GM12878 (cell line): ENCODE measurements around the gene SPRYD7. TPM values are rescaled to one million over a fixed set of nuclear protein-coding genes. Genes with fewer than 3 reads are reported as not detected.

Source experiments
- ATAC-seq: fragments of 200-7000 bp; cut with Tn5 transposase; 3 replicates; pipeline ENCODE4 v1.9.1; 2020; ENCODE audit warnings: mild to moderate bottlenecking, moderate library complexity
- BruUV-seq: library from RNA; stranded (reverse); fragments of 400-500 nt; replicated peaks from 2 replicates; lab custom pipeline; 2021; lab: Mats Ljungman, UMichigan
- CTCF ChIA-PET: fragments of 300-600 bp; sonication (Branson Sonifier 250); formaldehyde crosslinking; extraction: SDS; loops from one replicate; lab custom pipeline; 2021; ENCODE audit warnings: inconsistent platforms; lab: Yijun Ruan, JAX
- POLR2A ChIA-PET: fragments of 350-600 bp; formaldehyde crosslinking; extraction: SDS; loops from one replicate; lab custom pipeline; 2021; ENCODE audit warnings: inconsistent platforms; lab: Charles Lee
- RAD21 ChIA-PET: fragments of 300-600 bp; sonication (Branson Sonifier 250); formaldehyde crosslinking; loops from one replicate; lab custom pipeline; 2023; ENCODE audit warnings: antibody characterized with exemption; ENCODE audit not compliant: unreplicated experiment; lab: Charles Lee
- SMC1A ChIA-PET: fragments of 300-600 bp; sonication (Branson Sonifier 250); formaldehyde crosslinking; loops from one replicate; lab custom pipeline; 2023; ENCODE audit not compliant: unreplicated experiment, uncharacterized antibody; lab: Charles Lee
- DNase-seq: peaks from one replicate; pipeline ENCODE4 v3.0.0-alpha.2; 2011; ENCODE audit warnings: low read depth, low spot score
- FAIRE-seq: peaks from 3 replicates; lab custom pipeline; 2011; peaks lifted over from hg19 to GRCh38; lab: Jason Lieb, UNC
- H2AFZ ChIP-seq: 2 replicates; pipeline ENCODE4 v1.6.0; 2011; ENCODE audit warnings: low read depth, low read length, control low read depth; ENCODE audit not compliant: control insufficient read depth
- H3K27ac ChIP-seq: 2 replicates; pipeline ENCODE4 v1.5.1; 2011; ENCODE audit warnings: control low read depth; ENCODE audit not compliant: control insufficient read depth, insufficient read depth
- H3K27me3 ChIP-seq, 2 experiments: replicated peaks in 1 of 2; 2 replicates each; pipeline versions ENCODE4 v1.6.0 to v1.6.1; 2011; ENCODE audit warnings: low read length in 1 of 2; ENCODE audit not compliant: control insufficient read depth in 2 of 2, insufficient read depth in 2 of 2
- H3K36me3 ChIP-seq, 2 experiments: 2 replicates each; pipeline ENCODE4 v1.5.1; 2011; ENCODE audit warnings: low read length in 1 of 2; ENCODE audit not compliant: control insufficient read depth in 2 of 2, insufficient read depth in 2 of 2
- H3K4me1 ChIP-seq: 2 replicates; pipeline ENCODE4 v1.6.1; 2011; ENCODE audit warnings: mild to moderate bottlenecking, low read length, moderate library complexity, mixed read lengths; ENCODE audit not compliant: control insufficient read depth, insufficient read depth
- H3K4me2 ChIP-seq: 2 replicates; pipeline ENCODE4 v1.6.0; 2011; ENCODE audit warnings: control low read depth; ENCODE audit not compliant: control insufficient read depth, insufficient read depth
- H3K4me3 ChIP-seq: fragments of 200-600 bp; sonication (generic); 2 replicates; pipeline ENCODE4 v1.5.1; 2016
- H3K79me2 ChIP-seq: 2 replicates; pipeline ENCODE4 v1.6.0; 2011; ENCODE audit warnings: low read length; ENCODE audit not compliant: control insufficient read depth, insufficient read depth
- H3K9ac ChIP-seq: 2 replicates; pipeline ENCODE4 v1.8.0; 2011; ENCODE audit warnings: low read length, control low read depth, mixed read lengths; ENCODE audit not compliant: control insufficient read depth, insufficient read depth
- H3K9me3 ChIP-seq: replicated peaks from 3 replicates; pipeline ENCODE4 v1.5.1; 2011; ENCODE audit warnings: mild to moderate bottlenecking, low read length; ENCODE audit not compliant: control insufficient read depth, insufficient read depth
- H4K20me1 ChIP-seq: 2 replicates; pipeline ENCODE4 v1.6.0; 2011; ENCODE audit not compliant: control insufficient read depth, insufficient read depth
- BACH1 ChIP-seq: fragments of 450-650 bp; IDR thresholded peaks from 2 replicates; pipeline ENCODE4 v1.6.1; 2017; ENCODE audit warnings: mild to moderate bottlenecking, borderline replicate concordance
- CREM ChIP-seq: IDR thresholded peaks from 2 replicates; pipeline ENCODE4 v1.6.1; 2014; ENCODE audit warnings: antibody characterized with exemption, low read depth
- EZH2 ChIP-seq: IDR thresholded peaks from 2 replicates; pipeline ENCODE4 v1.6.1; 2012; ENCODE audit warnings: low read depth, mild to moderate bottlenecking, control low read depth, inconsistent platforms, low read length, borderline replicate concordance; ENCODE audit not compliant: control insufficient read depth
- GABPA ChIP-seq: IDR thresholded peaks from 2 replicates; pipeline ENCODE4 v1.6.1; 2014; ENCODE audit warnings: antibody characterized with exemption, low read depth, mild to moderate bottlenecking, inconsistent platforms
- HCFC1 ChIP-seq: fragments of 150-350 bp; IDR thresholded peaks from 2 replicates; pipeline ENCODE4 v1.6.1; 2014; ENCODE audit warnings: low read length
- HDGF ChIP-seq: fragments of 450-650 bp; IDR thresholded peaks from 2 replicates; pipeline ENCODE4 v1.6.1; 2016; ENCODE audit warnings: antibody characterized with exemption
- KAT2A ChIP-seq: conservative IDR thresholded peaks from 2 replicates; pipeline ENCODE4 v1.6.1; 2011; ENCODE audit warnings: low read depth, low read length; ENCODE audit not compliant: control insufficient read depth
- KDM1A ChIP-seq: fragments of 200-600 bp; sonication (generic); IDR thresholded peaks from 2 replicates; pipeline ENCODE4 v1.6.1; 2016; ENCODE audit warnings: borderline replicate concordance
- SMC3 ChIP-seq: IDR thresholded peaks from 2 replicates; pipeline ENCODE4 v1.6.1; 2011; ENCODE audit warnings: low read length, improper control_type of control experiment, borderline replicate concordance
- SP1 ChIP-seq: IDR thresholded peaks from one replicate; pipeline ENCODE4 v1.6.1; 2011; ENCODE audit warnings: low read depth, low read length
- SPI1 ChIP-seq: IDR thresholded peaks from 2 replicates; pipeline ENCODE4 v1.6.1; 2011; ENCODE audit warnings: low read depth, mild to moderate bottlenecking, low read length, moderate library complexity, borderline replicate concordance; ENCODE audit not compliant: insufficient read depth
- SRF ChIP-seq, 2 experiments: IDR thresholded peaks; 2 replicates each; pipeline ENCODE4 v1.6.1; 2011; ENCODE audit warnings: low read depth in 2 of 2, low read length in 2 of 2, mild to moderate bottlenecking in 1 of 2, moderate library complexity in 1 of 2
- TBL1XR1 ChIP-seq: IDR thresholded peaks from 2 replicates; pipeline ENCODE4 v1.6.1; 2012; ENCODE audit warnings: low read depth, low read length, improper control_type of control experiment
- ZNF384 ChIP-seq: IDR thresholded peaks from 2 replicates; pipeline ENCODE4 v1.6.1; 2012; ENCODE audit warnings: low read depth, mild to moderate bottlenecking, low read length, improper control_type of control experiment, borderline replicate concordance
- in situ Hi-C: fragments of 300-500 bp; cut with MboI; formaldehyde crosslinking; loops from 9 replicates; pipeline ENCODE4 v1.14.3; 2018; ENCODE audit warnings: mixed read lengths
- intact Hi-C: fragments of 100-400 bp; cut with micrococcal nuclease; formaldehyde crosslinking; loops from one replicate; pipeline ENCODE4 v1.14.2; 2022; ENCODE audit not compliant: unreplicated experiment
- polyA plus RNA-seq, 11 experiments: library from polyadenylated mRNA; depleted of rRNA in 4 of 11; unstranded in 6 of 11; stranded (reverse) in 5 of 11; fragments of >200 nt; fragmentation: Nextera tagmentation in 4 of 11; fragmentation: Illumina TruSeq in 1 of 11; extraction: Ambion mirVana in 4 of 11; extraction: Trizol in 1 of 11; gene quantifications; 1 replicate in 1 of 11; 2 replicates in 10 of 11; pipeline versions ENCODE4 v1.2.1 to v1.2.3, GENCODE V29; 2011 to 2016; ENCODE audit warnings: inconsistent platforms in 2 of 11, missing spikeins in 2 of 11, low read depth in 1 of 11
- total RNA-seq, 4 experiments: library from RNA; depleted of rRNA in 3 of 4; stranded (reverse); fragments of >200 nt in 3 of 4; fragmentation: Illumina TruSeq in 1 of 4; extraction: Trizol in 1 of 4; gene quantifications; 2 replicates each; pipeline versions ENCODE4 v1.2.1 to v1.2.3, GENCODE V29; 2013 to 2021
- TF ChIP-seq, protein P1 (sequence below): IDR thresholded peaks from 2 replicates; pipeline ENCODE4 v1.6.1; 2012; ENCODE audit warnings: low read depth, low read length, improper control_type of control experiment
- TF ChIP-seq, protein P2 (sequence below): fragments of 450-650 bp; IDR thresholded peaks from 2 replicates; pipeline ENCODE4 v1.6.1; 2016; ENCODE audit warnings: mild to moderate bottlenecking
- TF ChIP-seq, protein P3 (sequence below): fragments of 450-650 bp; formaldehyde crosslinking; IDR thresholded peaks from 2 replicates; pipeline ENCODE4 v1.4.0; 2020; ENCODE audit warnings: mild to moderate bottlenecking, moderate library complexity

The SPRYD7 gene
- total and polyA plus RNA-seq, 10 of the 15 experiments (the other 5 are each of a cell fraction or from before 2014, with no cell fraction given), result 5.3 to 18.7 (median 9.6) TPM

DNA sequence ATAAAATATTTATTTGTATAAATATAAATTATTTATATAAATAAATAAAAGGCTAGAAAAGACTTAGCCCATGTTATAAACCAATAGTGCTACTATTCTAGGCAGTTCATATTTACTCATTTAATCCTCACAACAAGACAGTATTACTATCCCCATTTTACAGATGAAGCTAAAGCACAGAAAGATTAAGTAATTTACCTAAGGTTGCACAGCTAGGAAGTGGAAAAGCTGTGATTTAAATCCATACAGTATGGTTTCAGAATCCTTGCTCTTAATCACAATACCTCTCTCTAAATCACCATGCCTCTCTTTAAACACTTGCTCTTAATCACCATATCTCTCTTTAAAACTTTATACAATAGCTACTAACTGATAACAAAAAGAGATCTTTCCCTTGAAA lies 13.8 kb downstream of the SPRYD7 start:
- intact Hi-C loops (no loop called here), in situ Hi-C loops (no loop called here)
- ChIA-PET CTCF (interaction anchor here (0.8 to 1.2 kb wide), 3 partner anchors 9 to 252 kb away, joined by 3 read pairs; partner anchors contain the start of gene SPRYD7), POLR2A (interaction anchor here (1.5 kb wide), 1 partner anchor 14 kb away, joined by 5 read pairs; the partner anchor contains the start of gene SPRYD7), RAD21 (no interaction called here), SMC1A (interaction anchor here (0.7 to 1.6 kb wide), 3 partner anchors 10 to 28 kb away, joined by 3 read pairs; partner anchors contain the start of gene SPRYD7)
- FAIRE-seq (no peak), DNase-seq (no peak), ATAC-seq (no peak)
- H2AFZ ChIP-seq, result no peak overlapping the region
- no peaks in the 10 kb centered on the region for H3K27me3 ChIP-seq
- H3K9me3 ChIP-seq, result peaks cover 4% of the 10 kb centered on the region; the same call in 2 of the 3 replicates
- no peak overlapping the region for H3K9ac ChIP-seq
- H3K4me3 ChIP-seq, result no peak overlapping the region
- no peak overlapping the region for H3K4me2 ChIP-seq
- peaks cover 5% of the 10 kb centered on the region for H3K4me1 ChIP-seq
- no TSS peak for BruUV-seq
- peaks cover 0 to 6% of the 10 kb centered on the region in 2 experiments; a peak in 1 of 4 replicates for H3K36me3 ChIP-seq
- no peaks in the 10 kb centered on the region for H3K79me2 ChIP-seq
- H3K27ac ChIP-seq, result no peak overlapping the region
- H4K20me1 ChIP-seq, result no peaks in the 10 kb centered on the region
- TF ChIP-seq, protein P1, sequence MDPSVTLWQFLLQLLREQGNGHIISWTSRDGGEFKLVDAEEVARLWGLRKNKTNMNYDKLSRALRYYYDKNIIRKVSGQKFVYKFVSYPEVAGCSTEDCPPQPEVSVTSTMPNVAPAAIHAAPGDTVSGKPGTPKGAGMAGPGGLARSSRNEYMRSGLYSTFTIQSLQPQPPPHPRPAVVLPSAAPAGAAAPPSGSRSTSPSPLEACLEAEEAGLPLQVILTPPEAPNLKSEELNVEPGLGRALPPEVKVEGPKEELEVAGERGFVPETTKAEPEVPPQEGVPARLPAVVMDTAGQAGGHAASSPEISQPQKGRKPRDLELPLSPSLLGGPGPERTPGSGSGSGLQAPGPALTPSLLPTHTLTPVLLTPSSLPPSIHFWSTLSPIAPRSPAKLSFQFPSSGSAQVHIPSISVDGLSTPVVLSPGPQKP, result no peak
- TF ChIP-seq CREM (no peak), KAT2A (no peak), HCFC1 (no peak), EZH2 (no peak), HDGF (no peak), BACH1 (no peak), SRF (IDR thresholded peaks at IDR 0.05; ENCODE audit: low read depth in 2 of 2, low read length in 2 of 2) (no peak), KDM1A (no peak), TBL1XR1 (no peak), SP1 (no peak), GABPA (no peak), SPI1 (no peak), ZNF384 (no peak), SMC3 (no peak)
- TF ChIP-seq, protein P2, sequence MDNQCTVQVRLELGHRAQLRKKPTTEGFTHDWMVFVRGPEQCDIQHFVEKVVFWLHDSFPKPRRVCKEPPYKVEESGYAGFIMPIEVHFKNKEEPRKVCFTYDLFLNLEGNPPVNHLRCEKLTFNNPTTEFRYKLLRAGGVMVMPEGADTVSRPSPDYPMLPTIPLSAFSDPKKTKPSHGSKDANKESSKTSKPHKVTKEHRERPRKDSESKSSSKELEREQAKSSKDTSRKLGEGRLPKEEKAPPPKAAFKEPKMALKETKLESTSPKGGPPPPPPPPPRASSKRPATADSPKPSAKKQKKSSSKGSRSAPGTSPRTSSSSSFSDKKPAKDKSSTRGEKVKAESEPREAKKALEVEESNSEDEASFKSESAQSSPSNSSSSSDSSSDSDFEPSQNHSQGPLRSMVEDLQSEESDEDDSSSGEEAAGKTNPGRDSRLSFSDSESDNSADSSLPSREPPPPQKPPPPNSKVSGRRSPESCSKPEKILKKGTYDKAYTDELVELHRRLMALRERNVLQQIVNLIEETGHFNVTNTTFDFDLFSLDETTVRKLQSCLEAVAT, result no peak
- TF ChIP-seq, protein P3, sequence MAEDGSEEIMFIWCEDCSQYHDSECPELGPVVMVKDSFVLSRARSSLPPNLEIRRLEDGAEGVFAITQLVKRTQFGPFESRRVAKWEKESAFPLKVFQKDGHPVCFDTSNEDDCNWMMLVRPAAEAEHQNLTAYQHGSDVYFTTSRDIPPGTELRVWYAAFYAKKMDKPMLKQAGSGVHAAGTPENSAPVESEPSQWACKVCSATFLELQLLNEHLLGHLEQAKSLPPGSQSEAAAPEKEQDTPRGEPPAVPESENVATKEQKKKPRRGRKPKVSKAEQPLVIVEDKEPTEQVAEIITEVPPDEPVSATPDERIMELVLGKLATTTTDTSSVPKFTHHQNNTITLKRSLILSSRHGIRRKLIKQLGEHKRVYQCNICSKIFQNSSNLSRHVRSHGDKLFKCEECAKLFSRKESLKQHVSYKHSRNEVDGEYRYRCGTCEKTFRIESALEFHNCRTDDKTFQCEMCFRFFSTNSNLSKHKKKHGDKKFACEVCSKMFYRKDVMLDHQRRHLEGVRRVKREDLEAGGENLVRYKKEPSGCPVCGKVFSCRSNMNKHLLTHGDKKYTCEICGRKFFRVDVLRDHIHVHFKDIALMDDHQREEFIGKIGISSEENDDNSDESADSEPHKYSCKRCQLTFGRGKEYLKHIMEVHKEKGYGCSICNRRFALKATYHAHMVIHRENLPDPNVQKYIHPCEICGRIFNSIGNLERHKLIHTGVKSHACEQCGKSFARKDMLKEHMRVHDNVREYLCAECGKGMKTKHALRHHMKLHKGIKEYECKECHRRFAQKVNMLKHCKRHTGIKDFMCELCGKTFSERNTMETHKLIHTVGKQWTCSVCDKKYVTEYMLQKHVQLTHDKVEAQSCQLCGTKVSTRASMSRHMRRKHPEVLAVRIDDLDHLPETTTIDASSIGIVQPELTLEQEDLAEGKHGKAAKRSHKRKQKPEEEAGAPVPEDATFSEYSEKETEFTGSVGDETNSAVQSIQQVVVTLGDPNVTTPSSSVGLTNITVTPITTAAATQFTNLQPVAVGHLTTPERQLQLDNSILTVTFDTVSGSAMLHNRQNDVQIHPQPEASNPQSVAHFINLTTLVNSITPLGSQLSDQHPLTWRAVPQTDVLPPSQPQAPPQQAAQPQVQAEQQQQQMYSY, result no peak
